ENCODE results near the gene USF2. TPM values are rescaled to one million over a fixed set of nuclear protein-coding genes. Genes with fewer than 3 reads are reported as not detected.
"Not testable (repeated sequence)": the region's sequence is repeated elsewhere in the genome, so short reads cannot be mapped to it uniquely, and the experiment has no call there.

Gene USF2
- polyA plus RNA-seq, 4 donors, result 74.7 to 127 (median 109) TPM

DNA sequence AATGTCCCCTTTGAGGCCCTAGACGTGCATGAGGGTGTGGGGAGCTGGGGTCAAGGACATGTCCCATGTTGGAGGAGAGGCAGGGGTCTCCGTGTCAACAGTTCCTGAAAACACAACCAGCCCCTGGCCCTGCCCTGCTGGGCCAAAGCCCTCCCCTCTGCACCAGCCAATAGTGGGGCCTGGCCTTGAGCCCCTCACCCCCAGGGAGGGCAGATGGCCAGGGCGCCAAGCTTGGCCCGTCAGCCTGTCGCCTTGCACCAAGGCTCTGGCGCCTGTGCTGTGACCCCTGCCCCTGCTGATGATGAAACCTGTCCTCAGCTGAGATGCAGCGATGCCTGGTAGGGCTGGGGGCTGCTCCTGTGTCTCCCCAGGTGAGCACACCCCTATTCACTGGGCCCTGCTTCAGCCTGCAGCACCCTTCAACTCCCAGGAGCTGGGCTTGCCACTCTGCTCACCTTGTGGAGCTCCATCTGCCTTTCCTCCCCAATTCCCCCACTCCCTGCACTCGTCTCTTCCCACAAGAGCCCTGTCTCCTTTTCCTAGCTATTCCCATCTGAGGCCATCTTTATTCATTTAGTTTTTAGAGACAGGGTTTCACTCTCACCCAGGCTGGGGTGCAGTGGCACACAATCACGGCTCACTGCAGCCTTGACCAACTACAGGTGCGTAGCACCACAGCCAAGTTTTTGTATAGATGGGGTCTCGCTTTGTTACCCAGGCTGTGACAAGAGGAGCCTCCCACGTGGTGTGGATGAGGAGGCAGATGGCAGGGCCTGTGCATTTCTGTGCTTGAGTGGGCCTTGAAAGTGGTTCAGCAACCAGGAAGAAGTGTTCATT lies 11.4 kb downstream of the USF2 start:
- H3K36me3 ChIP-seq (ENCODE audit: control insufficient read depth in 3 of 3, insufficient read depth in 2 of 3, low read depth in 1 of 3, low read length in 3 of 3), result peaks cover 0 to 49% (median 0%) of the 10 kb centered on the region in 3 donors
- H3K4me3 ChIP-seq (ENCODE audit: low read depth in 1 of 3, low read length in 3 of 3), result no peak overlapping the region
- H3K27me3 ChIP-seq (ENCODE audit: control insufficient read depth in 3 of 3, insufficient read depth in 3 of 3, low read length in 3 of 3), result peaks cover 0 to 18% (median 4%) of the 10 kb centered on the region in 3 donors
- no peak for DNase-seq
- no peak for FAIRE-seq
- no peaks in the 10 kb centered on the region for H3K9me3 ChIP-seq (ENCODE audit: control insufficient read depth in 2 of 2, insufficient read depth in 1 of 2, low read depth in 1 of 2, low read length in 1 of 2)
- H3K4me1 ChIP-seq (ENCODE audit: control insufficient read depth in 3 of 3, insufficient read depth in 2 of 3, low read depth in 1 of 3, low read length in 2 of 3), result no peaks in the 10 kb centered on the region
- WGBS, 3 donors, result 49 to 65% (median 63%) methylated on average over 9 to 12 of the region's 12 CpGs
- no peak overlapping the region for H3K27ac ChIP-seq (ENCODE audit: low read depth in 1 of 3, low read length in 2 of 3)

DNA sequence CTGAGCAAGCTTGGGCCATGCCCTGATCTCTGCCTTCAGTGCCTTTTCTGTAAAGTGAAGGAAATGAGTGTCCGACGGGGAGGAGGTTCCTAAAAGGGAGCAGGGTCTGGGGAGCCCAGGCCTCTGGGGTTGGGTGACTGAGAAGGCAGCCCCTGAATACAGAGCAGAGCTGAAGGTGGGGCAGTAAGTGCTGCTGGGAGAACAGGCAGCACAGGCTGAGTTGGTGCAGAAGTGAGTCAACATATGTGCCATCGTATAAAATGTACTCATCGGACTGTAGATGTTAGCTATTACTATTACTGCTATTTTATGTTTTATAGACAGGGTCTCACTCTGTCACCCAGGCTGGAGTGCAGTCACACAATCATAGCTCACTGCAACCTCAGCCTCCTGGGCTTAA lies 12.5 kb downstream of the USF2 start:
- 33 to 63% (median 50%) methylated on average over 4 of the region's 4 CpGs for WGBS, 3 donors
- DNase-seq, result no peak
- Histone ChIP-seq H3K4me1 (ENCODE audit: control insufficient read depth in 3 of 3, insufficient read depth in 2 of 3, low read depth in 1 of 3, low read length in 2 of 3) (no peaks in the 10 kb centered on the region), H3K27me3 (ENCODE audit: control insufficient read depth in 3 of 3, insufficient read depth in 3 of 3, low read length in 3 of 3) (peaks cover 0 to 18% (median 4%) of the 10 kb centered on the region in 3 donors), H3K36me3 (ENCODE audit: control insufficient read depth in 3 of 3, insufficient read depth in 2 of 3, low read depth in 1 of 3, low read length in 3 of 3) (peaks cover 0 to 42% (median 0%) of the 10 kb centered on the region in 3 donors), H3K27ac (ENCODE audit: low read depth in 1 of 3, low read length in 2 of 3) (no peak overlapping the region), H3K4me3 (ENCODE audit: low read depth in 1 of 3, low read length in 3 of 3) (no peak overlapping the region), H3K9me3 (ENCODE audit: control insufficient read depth in 2 of 2, insufficient read depth in 1 of 2, low read depth in 1 of 2, low read length in 1 of 2) (no peaks in the 10 kb centered on the region)
- no peak for FAIRE-seq

DNA sequence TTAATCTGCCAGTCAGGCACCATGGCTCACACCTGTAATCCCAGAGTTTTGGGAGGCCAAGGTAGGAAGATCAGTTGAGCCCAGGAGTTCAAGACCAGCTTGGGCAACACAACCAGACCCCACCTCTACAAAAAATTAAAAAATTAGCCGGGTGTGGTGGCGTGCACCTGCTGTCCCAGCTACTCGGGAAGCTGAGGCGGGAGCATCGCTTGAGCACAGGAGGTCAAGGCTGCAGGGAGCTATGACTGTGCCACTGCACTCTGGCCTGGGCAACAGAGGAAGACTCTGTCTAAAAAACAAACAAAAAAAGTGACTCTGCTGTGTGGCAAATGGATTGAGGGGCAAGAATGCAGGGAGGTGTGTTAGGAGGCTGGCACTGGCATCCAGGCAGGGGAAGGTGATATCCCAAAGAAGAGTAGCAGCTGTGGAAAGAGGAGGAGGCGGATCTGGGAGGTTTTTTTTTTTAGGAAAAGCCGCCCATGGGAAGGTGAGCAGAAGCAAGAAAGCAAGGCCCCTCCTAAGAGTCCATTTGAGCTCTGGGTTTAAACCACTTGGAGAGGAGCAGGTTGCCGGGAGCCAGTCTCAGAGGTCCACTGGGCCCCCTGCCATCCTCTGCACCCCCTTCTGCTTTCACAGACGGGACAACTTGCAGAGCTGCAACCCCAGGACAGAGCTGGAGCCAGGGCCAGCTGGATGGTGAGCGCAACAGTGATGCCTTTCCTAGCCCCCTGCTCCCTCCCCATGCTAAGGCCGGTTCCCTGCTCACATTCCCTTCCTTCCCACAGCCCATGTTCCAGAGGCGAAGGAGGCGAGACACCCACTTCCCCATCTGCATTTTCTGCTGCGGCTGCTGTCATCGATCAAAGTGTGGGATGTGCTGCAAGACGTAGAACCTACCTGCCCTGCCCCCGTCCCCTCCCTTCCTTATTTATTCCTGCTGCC lies 15.7 kb downstream of the USF2 start:
- FAIRE-seq, result no peak
- 76 to 85% (median 84%) methylated on average over 16 to 17 of the region's 17 CpGs for WGBS, 3 donors

DNA sequence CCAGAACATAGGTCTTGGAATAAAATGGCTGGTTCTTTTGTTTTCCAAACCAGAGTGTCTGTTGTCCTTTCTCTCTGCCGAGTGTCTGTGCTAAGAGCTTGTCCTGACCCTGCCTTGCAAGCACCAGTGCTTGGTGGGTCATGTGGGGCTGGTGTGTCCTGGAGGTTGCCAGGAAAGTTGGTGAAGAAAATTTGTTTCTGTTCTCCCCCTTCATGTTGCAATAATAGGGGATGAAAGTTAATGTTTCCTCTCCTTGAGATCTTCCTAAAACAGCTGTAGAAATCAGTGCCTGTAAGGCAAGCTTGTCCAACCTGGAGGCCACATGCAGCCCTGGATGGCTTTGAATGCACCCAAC lies 16.3 kb downstream of the USF2 start:
- H3K9me3 ChIP-seq (ENCODE audit: control insufficient read depth in 2 of 2, insufficient read depth in 1 of 2, low read depth in 1 of 2, low read length in 1 of 2), result no peaks in the 10 kb centered on the region
- 58 to 75% (median 62%) methylated on average over 1 of the region's 1 CpG for WGBS, 3 donors
- no peak overlapping the region for H3K4me3 ChIP-seq (ENCODE audit: low read depth in 1 of 3, low read length in 3 of 3)
- H3K36me3 ChIP-seq (ENCODE audit: control insufficient read depth in 3 of 3, insufficient read depth in 2 of 3, low read depth in 1 of 3, low read length in 3 of 3), result peaks cover 0 to 4% (median 0%) of the 10 kb centered on the region in 3 donors
- DNase-seq (no peak), FAIRE-seq (no peak)
- peaks cover 0 to 18% (median 4%) of the 10 kb centered on the region in 3 donors for H3K27me3 ChIP-seq (ENCODE audit: control insufficient read depth in 3 of 3, insufficient read depth in 3 of 3, low read length in 3 of 3)
- no peak overlapping the region for H3K27ac ChIP-seq (ENCODE audit: low read depth in 1 of 3, low read length in 2 of 3)
- H3K4me1 ChIP-seq (ENCODE audit: control insufficient read depth in 3 of 3, insufficient read depth in 2 of 3, low read depth in 1 of 3, low read length in 2 of 3), result no peaks in the 10 kb centered on the region

More for the DNA sequence above, 15.7 kb downstream of the USF2 start:
- Histone ChIP-seq H3K4me3 (ENCODE audit: low read depth in 1 of 3, low read length in 3 of 3) (no peak overlapping the region), H3K9me3 (ENCODE audit: control insufficient read depth in 2 of 2, insufficient read depth in 1 of 2, low read depth in 1 of 2, low read length in 1 of 2) (no peaks in the 10 kb centered on the region), H3K27me3 (ENCODE audit: control insufficient read depth in 3 of 3, insufficient read depth in 3 of 3, low read length in 3 of 3) (peaks cover 0 to 18% (median 4%) of the 10 kb centered on the region in 3 donors), H3K27ac (ENCODE audit: low read depth in 1 of 3, low read length in 2 of 3) (no peak overlapping the region), H3K4me1 (ENCODE audit: control insufficient read depth in 3 of 3, insufficient read depth in 2 of 3, low read depth in 1 of 3, low read length in 2 of 3) (no peaks in the 10 kb centered on the region), H3K36me3 (ENCODE audit: control insufficient read depth in 3 of 3, insufficient read depth in 2 of 3, low read depth in 1 of 3, low read length in 3 of 3) (peaks cover 0 to 11% (median 0%) of the 10 kb centered on the region in 3 donors)
- DNase-seq, result no peak

DNA sequence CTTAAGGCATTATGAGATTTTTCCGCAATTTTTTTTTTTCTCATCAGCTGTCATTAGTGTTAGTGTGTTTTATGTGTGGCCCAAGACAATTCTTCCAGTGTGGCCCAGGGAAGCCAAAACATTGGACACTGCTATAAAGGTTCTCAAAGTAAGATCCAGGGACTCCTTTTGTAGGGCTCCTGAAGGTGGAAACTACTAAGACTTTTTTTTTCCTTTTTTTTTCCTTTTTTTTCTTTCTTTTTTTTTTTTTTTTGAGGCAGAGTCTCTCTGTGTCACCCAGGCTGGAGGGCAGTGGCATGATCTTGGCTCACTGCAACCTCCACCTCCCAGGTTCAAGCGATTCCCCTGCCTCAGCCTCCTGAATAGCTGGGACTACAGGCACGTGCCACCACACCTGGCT lies 16.7 kb downstream of the USF2 start:
- H3K4me1 ChIP-seq (ENCODE audit: control insufficient read depth in 3 of 3, insufficient read depth in 2 of 3, low read depth in 1 of 3, low read length in 2 of 3); FAIRE-seq; DNase-seq; H3K9me3 ChIP-seq (ENCODE audit: control insufficient read depth in 2 of 2, insufficient read depth in 1 of 2, low read depth in 1 of 2, low read length in 1 of 2); H3K27ac ChIP-seq (ENCODE audit: low read depth in 1 of 3, low read length in 2 of 3); H3K36me3 ChIP-seq (ENCODE audit: control insufficient read depth in 3 of 3, insufficient read depth in 2 of 3, low read depth in 1 of 3, low read length in 3 of 3); H3K4me3 ChIP-seq (ENCODE audit: low read depth in 1 of 3, low read length in 3 of 3): not testable (repeated sequence)
- WGBS, 3 donors, result 80 to 92% (median 91%) methylated on average over 3 of the region's 3 CpGs
- H3K27me3 ChIP-seq (ENCODE audit: control insufficient read depth in 3 of 3, insufficient read depth in 3 of 3, low read length in 3 of 3), result peaks cover 0 to 18% (median 4%) of the 10 kb centered on the region in 3 donors

DNA sequence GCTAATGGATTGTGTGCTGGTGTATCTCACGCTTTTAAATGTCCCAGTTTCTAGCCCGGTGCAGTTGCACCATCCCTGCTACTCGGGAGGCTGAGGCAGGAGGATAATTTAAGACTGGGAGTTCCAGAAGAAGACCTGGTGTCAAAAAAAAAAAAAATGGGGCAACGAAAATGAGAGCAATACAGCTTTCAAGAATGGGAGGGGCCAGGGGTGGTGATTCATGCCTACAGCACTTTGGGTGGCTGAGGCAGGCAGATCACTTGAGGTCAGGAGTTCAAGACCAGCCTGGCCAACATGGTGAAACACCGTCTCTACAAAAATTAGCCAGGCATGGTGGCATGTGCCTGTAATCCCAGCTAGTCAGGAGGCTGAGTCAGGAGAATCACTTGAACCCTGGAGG lies 17.3 kb downstream of the USF2 start:
- FAIRE-seq; H3K4me3 ChIP-seq (ENCODE audit: low read depth in 1 of 3, low read length in 3 of 3); H3K27ac ChIP-seq (ENCODE audit: low read depth in 1 of 3, low read length in 2 of 3): not testable (repeated sequence)

DNA sequence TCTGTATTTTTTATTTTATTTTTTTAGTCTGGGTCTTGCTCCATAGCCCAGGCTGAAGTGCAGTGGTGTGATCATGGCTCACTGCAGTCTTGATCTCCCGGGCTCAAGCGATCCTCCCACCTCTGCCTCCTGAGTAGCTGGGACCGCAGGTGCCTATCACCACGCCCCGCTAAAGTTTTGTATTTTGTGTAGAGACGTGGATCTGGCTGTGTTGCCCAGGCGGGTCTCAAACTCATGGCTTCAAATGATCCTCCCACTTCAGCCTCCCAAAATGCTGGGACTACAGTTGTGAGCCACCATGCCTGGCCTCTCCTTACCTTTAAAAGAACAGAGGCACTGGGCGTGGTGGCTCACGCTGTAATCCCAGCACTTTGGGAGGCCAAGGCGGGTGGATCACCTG lies 19.0 kb downstream of the USF2 start:
- Histone ChIP-seq H3K9me3 (ENCODE audit: control insufficient read depth in 2 of 2, insufficient read depth in 1 of 2, low read depth in 1 of 2, low read length in 1 of 2) (no peaks in the 10 kb centered on the region), H3K27me3 (ENCODE audit: control insufficient read depth in 3 of 3, insufficient read depth in 3 of 3, low read length in 3 of 3) (peaks cover 0 to 6% (median 4%) of the 10 kb centered on the region in 3 donors), H3K36me3 (ENCODE audit: control insufficient read depth in 3 of 3, insufficient read depth in 2 of 3, low read depth in 1 of 3, low read length in 3 of 3) (no peaks in the 10 kb centered on the region), H3K4me1 (ENCODE audit: control insufficient read depth in 3 of 3, insufficient read depth in 2 of 3, low read depth in 1 of 3, low read length in 2 of 3) (no peaks in the 10 kb centered on the region), H3K27ac (ENCODE audit: low read depth in 1 of 3, low read length in 2 of 3) (no peak overlapping the region), H3K4me3 (ENCODE audit: low read depth in 1 of 3, low read length in 3 of 3) (no peak overlapping the region)
- FAIRE-seq (no peak), DNase-seq (no peak)
- WGBS, 3 donors, result 77 to 92% (median 90%) methylated on average over 9 to 10 of the region's 10 CpGs

More for the DNA sequence above, 17.3 kb downstream of the USF2 start:
- WGBS, 3 donors, result 70 to 77% (median 77%) methylated on average over 5 of the region's 5 CpGs
- not testable (repeated sequence) for H3K9me3 ChIP-seq (ENCODE audit: control insufficient read depth in 2 of 2, insufficient read depth in 1 of 2, low read depth in 1 of 2, low read length in 1 of 2); H3K4me1 ChIP-seq (ENCODE audit: control insufficient read depth in 3 of 3, insufficient read depth in 2 of 3, low read depth in 1 of 3, low read length in 2 of 3); H3K36me3 ChIP-seq (ENCODE audit: control insufficient read depth in 3 of 3, insufficient read depth in 2 of 3, low read depth in 1 of 3, low read length in 3 of 3); DNase-seq
- peaks cover 0 to 18% (median 4%) of the 10 kb centered on the region in 3 donors for H3K27me3 ChIP-seq (ENCODE audit: control insufficient read depth in 3 of 3, insufficient read depth in 3 of 3, low read length in 3 of 3)

DNA sequence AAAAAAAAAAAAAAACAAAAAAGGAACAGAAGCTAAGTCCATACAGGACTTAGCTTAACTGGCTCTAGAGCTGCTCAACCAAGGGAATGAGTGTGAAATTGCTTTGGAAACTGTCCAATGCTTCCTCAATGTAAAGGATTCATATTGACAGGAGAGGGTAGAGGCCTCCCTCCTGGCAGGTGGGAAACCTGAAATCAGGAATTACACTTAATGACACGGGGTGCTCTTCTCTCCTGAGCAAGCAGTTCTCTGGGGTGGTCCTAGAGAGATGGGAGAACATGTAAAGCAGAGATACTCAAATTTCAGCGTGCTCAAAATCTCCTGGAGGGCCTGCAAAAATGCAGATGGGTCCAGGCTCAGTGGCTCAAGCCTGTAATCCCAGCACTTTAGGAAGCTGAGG lies 19.6 kb downstream of the USF2 start:
- 49 to 62% (median 54%) methylated on average over 2 of the region's 2 CpGs for WGBS, 3 donors
- FAIRE-seq, result no peak

More for the DNA sequence above, 19.6 kb downstream of the USF2 start:
- Histone ChIP-seq H3K36me3 (ENCODE audit: control insufficient read depth in 3 of 3, insufficient read depth in 2 of 3, low read depth in 1 of 3, low read length in 3 of 3) (no peaks in the 10 kb centered on the region), H3K9me3 (ENCODE audit: control insufficient read depth in 2 of 2, insufficient read depth in 1 of 2, low read depth in 1 of 2, low read length in 1 of 2) (no peaks in the 10 kb centered on the region), H3K27me3 (ENCODE audit: control insufficient read depth in 3 of 3, insufficient read depth in 3 of 3, low read length in 3 of 3) (peaks cover 0 to 2% (median 2%) of the 10 kb centered on the region in 3 donors), H3K4me3 (ENCODE audit: low read depth in 1 of 3, low read length in 3 of 3) (no peak overlapping the region), H3K4me1 (ENCODE audit: control insufficient read depth in 3 of 3, insufficient read depth in 2 of 3, low read depth in 1 of 3, low read length in 2 of 3) (no peaks in the 10 kb centered on the region), H3K27ac (ENCODE audit: low read depth in 1 of 3, low read length in 2 of 3) (no peak overlapping the region)
- no peak for DNase-seq
